Upper lobe of left lung (tissue), 6 donors: ENCODE measurements around the gene HOXA1. TPM values are rescaled to one million over a fixed set of nuclear protein-coding genes. Genes with fewer than 3 reads are reported as not detected.
A peak's percentile ranks its signal among the peaks of the same experiment; 100 is the strongest.

Experiments used
- ATAC-seq, 2 donors: fragments of 200-7000 bp; cut with Tn5 transposase; one replicate each; pipeline ENCODE4 v1.9.1; 2022; ENCODE audit warnings: mild to moderate bottlenecking in 2 of 2, moderate library complexity in 2 of 2; ENCODE audit not compliant: low FRiP score in 2 of 2
- DNase-seq, 2 donors: peaks; one replicate each; pipeline ENCODE4 v3.0.0-alpha.2; 2019 to 2020
- H3K27ac ChIP-seq, 4 donors: fragments of 200-600 bp; sonication (generic); one replicate each; pipeline ENCODE4 v1.5.1; 2016 to 2019
- H3K27me3 ChIP-seq, 4 donors: fragments of 200-600 bp; sonication (generic); one replicate each; pipeline ENCODE4 v1.5.1; 2017 to 2019
- H3K36me3 ChIP-seq, 4 donors: fragments of 200-600 bp; sonication (generic); one replicate each; pipeline ENCODE4 v1.5.1; 2016 to 2019
- H3K4me1 ChIP-seq, 4 donors: fragments of 200-600 bp; sonication (generic); one replicate each; pipeline ENCODE4 v1.5.1; 2018 to 2019
- H3K4me3 ChIP-seq, 4 donors: fragments of 200-600 bp; sonication (generic); one replicate each; pipeline ENCODE4 v1.5.1; 2017 to 2019; ENCODE audit warnings: mild to moderate bottlenecking in 2 of 4, moderate library complexity in 1 of 4
- H3K9me3 ChIP-seq, 4 donors: fragments of 200-600 bp; sonication (generic); one replicate each; pipeline ENCODE4 v1.5.1; 2018 to 2019
- CTCF ChIP-seq, 6 experiments: fragments of 450-650 bp in 4 of 6; fragments of 200-600 bp in 2 of 6; sonication (generic) in 2 of 6; IDR thresholded peaks; one replicate each; pipeline ENCODE4 v1.5.1; 2016 to 2019; ENCODE audit warnings: antibody characterized with exemption in 6 of 6
- EP300 ChIP-seq, 4 donors: sonication (generic); formaldehyde crosslinking; IDR thresholded peaks; one replicate each; pipeline ENCODE4 v1.5.1; 2017; ENCODE audit warnings: antibody characterized with exemption in 4 of 4, control low read depth in 2 of 4
- POLR2A ChIP-seq, 4 donors: fragments of 450-650 bp; IDR thresholded peaks; one replicate each; pipeline ENCODE4 v1.5.1; 2016 to 2017; ENCODE audit warnings: antibody characterized with exemption in 4 of 4, mild to moderate bottlenecking in 2 of 4
- POLR2AphosphoS5 ChIP-seq, 2 donors: sonication (generic); formaldehyde crosslinking; IDR thresholded peaks; one replicate each; pipeline ENCODE4 v1.5.1; 2017; ENCODE audit warnings: antibody characterized with exemption in 2 of 2
- WGBS, 2 donors: methylation state at CpG; one replicate each; pipeline ENCODE4 v1.1.5; 2017 to 2018; 5-methylcytosine and 5-hydroxymethylcytosine counted together
- total RNA-seq, 6 donors: library from RNA; depleted of rRNA in 4 of 6; stranded (reverse); fragments of >200 nt in 4 of 6; gene quantifications; one replicate each; pipeline versions ENCODE4 v1.1.0 to v1.2.1, GENCODE V29; 2016 to 2021
- donor health status: DM: no; HTN: no; CAD: no; lungs with moderate emphysema.
- donor health status: DM: no; HTN: yes; CAD: no; lungs with severe emphysema.

The HOXA1 gene
- total RNA-seq, 6 donors from 2014 or later = 0.46 to 2.1 (median 0.64) TPM; not detected in 3

GRCh38 chr7:27091941-27092818 lies 3.6 kb downstream of the HOXA1 start:
- DNase-seq = no peak
- 43 to 52% methylated on average over 9 of the region's 9 CpGs for WGBS, 2 donors
- Histone ChIP-seq H3K4me3 (no peak overlapping the region), H3K27me3 (peaks cover 0 to 16% (median 6%) of the 10 kb centered on the region in 4 donors), H3K4me1 (peaks cover 0 to 19% (median 4%) of the 10 kb centered on the region in 4 donors), H3K9me3 (peaks cover 0 to 7% (median 0%) of the 10 kb centered on the region in 4 donors), H3K36me3 (no peaks in the 10 kb centered on the region), H3K27ac (no peak overlapping the region)
- no peak for ATAC-seq
- TF ChIP-seq CTCF (IDR thresholded peaks at IDR 0.05) = no peak
- no peak for TF ChIP-seq POLR2AphosphoS5 (IDR thresholded peaks at IDR 0.05)
- no peak for TF ChIP-seq POLR2A (IDR thresholded peaks at IDR 0.05)
- no peak for TF ChIP-seq EP300 (IDR thresholded peaks at IDR 0.05)

DNA sequence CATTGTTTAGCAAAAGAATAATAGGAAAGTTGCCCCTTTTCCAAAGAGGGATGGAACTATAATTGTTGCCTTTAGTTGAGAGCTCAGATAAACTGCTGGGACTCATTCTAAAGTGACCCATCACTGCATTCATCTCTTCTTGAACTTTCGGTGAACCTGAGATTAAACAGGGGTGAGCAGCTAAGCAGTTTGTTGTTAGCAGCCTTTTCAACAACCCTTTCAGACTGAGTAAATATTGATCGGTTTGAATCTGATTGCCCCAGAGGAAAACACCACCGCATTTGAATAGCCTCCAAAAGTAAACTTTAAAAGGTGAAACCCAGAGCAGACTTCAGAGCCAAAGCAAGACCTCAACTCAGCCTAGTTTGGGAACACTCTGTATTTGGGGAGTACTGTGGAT lies 4.7 kb downstream of the HOXA1 start:
- Histone ChIP-seq H3K27me3 (peaks cover 0 to 18% (median 6%) of the 10 kb centered on the region in 4 donors), H3K27ac (no peak overlapping the region), H3K4me3 (no peak overlapping the region), H3K4me1 (peaks cover 0 to 12% (median 4%) of the 10 kb centered on the region in 4 donors), H3K36me3 (no peaks in the 10 kb centered on the region), H3K9me3 (peaks cover 0 to 7% (median 0%) of the 10 kb centered on the region in 4 donors)
- ATAC-seq (no peak), DNase-seq (no peak)
- 39 to 54% methylated on average over 3 of the region's 3 CpGs for WGBS, 2 donors
- TF ChIP-seq EP300 (IDR thresholded peaks at IDR 0.05) = no peak
- no peak for TF ChIP-seq POLR2A (IDR thresholded peaks at IDR 0.05)
- no peak for TF ChIP-seq POLR2AphosphoS5 (IDR thresholded peaks at IDR 0.05)
- no peak for TF ChIP-seq CTCF (IDR thresholded peaks at IDR 0.05)

DNA sequence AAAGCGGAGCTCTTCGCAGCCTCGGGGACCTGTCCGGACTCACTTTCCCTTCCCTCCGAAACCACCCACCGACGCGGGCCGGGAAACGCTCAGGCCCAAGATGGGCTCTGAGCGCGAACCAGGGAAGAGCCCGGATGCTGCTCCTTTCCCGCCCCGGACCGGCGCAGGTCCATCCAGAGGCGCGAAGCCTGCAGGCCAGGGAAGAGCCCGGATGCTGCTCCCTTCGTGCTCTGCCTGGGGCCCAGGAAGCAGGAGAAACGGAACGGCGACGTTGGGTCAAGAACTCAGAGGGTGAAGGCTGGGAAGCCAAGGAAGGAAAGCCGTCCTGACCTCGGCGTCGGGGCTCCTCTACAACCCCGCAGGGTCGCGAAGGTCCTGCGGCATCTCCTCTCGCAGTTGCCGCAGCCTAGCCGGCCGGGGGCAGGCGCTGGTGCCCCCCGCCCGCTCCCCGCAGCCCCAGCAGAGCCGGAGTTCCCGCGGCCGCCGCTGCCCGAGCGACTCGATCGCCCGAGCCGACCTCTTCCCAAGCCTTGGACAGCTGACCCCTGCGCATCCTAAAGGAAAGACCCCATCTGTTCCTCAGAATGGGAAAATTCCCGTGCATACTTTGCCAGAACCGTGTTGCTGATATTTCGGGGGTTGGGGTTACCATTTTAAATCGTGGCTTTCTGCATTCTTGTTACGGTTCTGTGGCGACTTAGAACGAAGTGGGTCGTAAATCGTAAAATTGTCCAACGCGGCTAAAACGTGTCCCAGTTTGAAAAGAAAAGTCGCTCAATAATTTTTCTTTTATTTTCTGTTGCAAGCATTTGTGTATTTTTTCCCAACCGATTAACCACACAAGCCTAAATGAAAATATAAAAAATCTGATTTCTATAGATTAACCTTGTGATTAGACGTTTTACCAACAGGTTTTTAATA lies 7.5 kb downstream of the HOXA1 start:
- peaks cover 0 to 6% (median 0%) of the 10 kb centered on the region in 4 donors for H3K4me1 ChIP-seq
- peaks cover 0 to 7% (median 0%) of the 10 kb centered on the region in 4 donors for H3K9me3 ChIP-seq
- 35 to 44% methylated on average over 21 to 55 of the region's 68 CpGs for WGBS, 2 donors
- TF ChIP-seq POLR2A (IDR thresholded peaks at IDR 0.05) (no peak), EP300 (IDR thresholded peaks at IDR 0.05) (no peak), CTCF (IDR thresholded peaks at IDR 0.05) (no peak), POLR2AphosphoS5 (IDR thresholded peaks at IDR 0.05) (no peak)
- no peaks in the 10 kb centered on the region for H3K36me3 ChIP-seq
- ATAC-seq = peak; percentile 22 to 49
- DNase-seq = peak in 1 of 2 donors; percentile 82
- H3K27me3 ChIP-seq = peaks cover 0 to 16% (median 6%) of the 10 kb centered on the region in 4 donors
- peak overlapping the region in 1 of 4 donors; percentile 4 for H3K4me3 ChIP-seq
- no peak overlapping the region for H3K27ac ChIP-seq

DNA sequence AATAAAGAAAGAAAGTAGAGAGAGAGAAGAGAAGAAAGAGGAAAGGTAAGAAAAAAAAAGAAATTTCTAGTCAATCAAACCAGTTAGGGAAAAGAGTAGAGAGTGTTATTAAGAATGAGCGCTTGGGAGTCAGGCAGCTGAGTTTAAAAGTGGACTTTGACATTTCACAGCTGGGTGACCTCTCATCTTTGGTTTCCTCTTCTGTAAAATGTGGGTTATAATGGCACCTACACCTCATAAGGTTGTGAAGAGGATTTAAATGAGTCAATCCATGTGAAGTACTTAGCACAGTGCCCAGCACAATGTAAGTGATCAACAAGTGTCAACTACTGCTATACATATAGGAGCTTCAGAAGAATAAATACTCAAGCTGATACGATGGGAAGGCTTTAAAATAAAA lies 12.2 kb downstream of the HOXA1 start:
- H3K27me3 ChIP-seq = peaks cover 0 to 14% (median 6%) of the 10 kb centered on the region in 4 donors
- H3K9me3 ChIP-seq = peaks cover 0 to 7% (median 0%) of the 10 kb centered on the region in 4 donors
- ATAC-seq (no peak), DNase-seq (no peak)
- 82 to 83% methylated on average over 2 of the region's 2 CpGs for WGBS, 2 donors
- H3K4me3 ChIP-seq = no peak overlapping the region
- H3K27ac ChIP-seq = no peak overlapping the region
- H3K36me3 ChIP-seq = no peaks in the 10 kb centered on the region
- no peak for TF ChIP-seq CTCF (IDR thresholded peaks at IDR 0.05)
- TF ChIP-seq EP300 (IDR thresholded peaks at IDR 0.05) = no peak
- TF ChIP-seq POLR2AphosphoS5 (IDR thresholded peaks at IDR 0.05) = no peak
- no peak for TF ChIP-seq POLR2A (IDR thresholded peaks at IDR 0.05)
- H3K4me1 ChIP-seq = peaks cover 0 to 6% (median 0%) of the 10 kb centered on the region in 4 donors
